Thyroid gland (tissue), 4 donors: ENCODE data around the gene CD320.

Experiments
- POLR2A ChIP-seq, 2 donors: fragments of 450-650 bp; IDR thresholded peaks; one replicate each; pipeline ENCODE4 v1.6.1; 2017; ENCODE audit warnings: antibody characterized with exemption in 2 of 2, mild to moderate bottlenecking in 2 of 2, moderate library complexity in 1 of 2
- TF ChIP-seq, protein P1 (sequence below), 6 experiments: fragments of 200-600 bp in 3 of 6; fragments of 450-650 bp in 3 of 6; sonication (generic) in 3 of 6; IDR thresholded peaks; one replicate each; pipeline ENCODE4 v1.5.1; 2016 to 2019; ENCODE audit warnings: antibody characterized with exemption in 6 of 6, mild to moderate bottlenecking in 2 of 6, inconsistent platforms in 1 of 6, moderate library complexity in 1 of 6

DNA sequence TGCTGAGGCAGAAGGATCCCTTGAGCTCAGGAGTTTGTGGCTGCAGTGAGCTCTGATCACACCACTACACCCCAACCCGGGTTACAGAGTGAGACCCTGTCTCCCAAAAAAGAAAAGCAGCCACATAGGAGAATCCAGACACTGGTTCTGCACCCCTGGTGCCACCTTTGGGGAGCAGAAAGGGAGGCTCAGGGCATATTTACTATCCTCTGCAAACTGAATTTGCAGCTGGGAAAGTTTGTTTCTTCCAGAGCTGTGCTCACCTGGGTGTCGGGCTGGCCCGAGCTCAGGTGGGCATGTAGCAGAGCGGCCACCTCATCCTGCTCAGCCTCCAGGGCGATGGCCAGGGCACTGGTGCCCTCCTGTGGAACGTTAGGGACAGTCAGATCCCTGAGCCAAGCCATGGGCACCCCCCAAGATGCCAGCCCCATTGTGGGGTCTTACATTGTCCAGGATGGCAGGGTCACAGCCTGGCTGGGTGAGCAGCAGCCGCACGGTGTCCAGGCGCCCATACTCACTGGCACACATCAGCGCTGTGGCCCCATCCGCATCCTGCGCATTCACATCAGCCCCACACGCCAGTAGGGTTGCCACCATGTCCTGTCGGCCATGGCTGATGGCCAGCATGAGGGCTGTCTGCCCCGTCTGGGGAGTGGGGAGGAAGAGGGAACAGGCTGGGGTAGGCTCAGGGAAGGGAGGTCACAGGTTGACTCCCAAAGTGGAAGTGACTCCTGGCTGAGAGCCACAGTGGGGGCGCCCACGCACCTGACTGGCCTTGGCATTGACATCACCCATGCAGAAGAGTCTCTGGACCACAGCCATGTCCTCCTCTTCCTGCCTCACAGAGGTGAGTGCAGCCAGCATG, 16.3 kb upstream of the CD320 start:
- TF ChIP-seq, protein P1, sequence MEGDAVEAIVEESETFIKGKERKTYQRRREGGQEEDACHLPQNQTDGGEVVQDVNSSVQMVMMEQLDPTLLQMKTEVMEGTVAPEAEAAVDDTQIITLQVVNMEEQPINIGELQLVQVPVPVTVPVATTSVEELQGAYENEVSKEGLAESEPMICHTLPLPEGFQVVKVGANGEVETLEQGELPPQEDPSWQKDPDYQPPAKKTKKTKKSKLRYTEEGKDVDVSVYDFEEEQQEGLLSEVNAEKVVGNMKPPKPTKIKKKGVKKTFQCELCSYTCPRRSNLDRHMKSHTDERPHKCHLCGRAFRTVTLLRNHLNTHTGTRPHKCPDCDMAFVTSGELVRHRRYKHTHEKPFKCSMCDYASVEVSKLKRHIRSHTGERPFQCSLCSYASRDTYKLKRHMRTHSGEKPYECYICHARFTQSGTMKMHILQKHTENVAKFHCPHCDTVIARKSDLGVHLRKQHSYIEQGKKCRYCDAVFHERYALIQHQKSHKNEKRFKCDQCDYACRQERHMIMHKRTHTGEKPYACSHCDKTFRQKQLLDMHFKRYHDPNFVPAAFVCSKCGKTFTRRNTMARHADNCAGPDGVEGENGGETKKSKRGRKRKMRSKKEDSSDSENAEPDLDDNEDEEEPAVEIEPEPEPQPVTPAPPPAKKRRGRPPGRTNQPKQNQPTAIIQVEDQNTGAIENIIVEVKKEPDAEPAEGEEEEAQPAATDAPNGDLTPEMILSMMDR (IDR thresholded peaks at IDR 0.05) = no peak
- TF ChIP-seq POLR2A (IDR thresholded peaks at IDR 0.05) = no peak
